HG03354 (cell line): ENCODE data around the gene GPC5.
"Not testable (repeated sequence)": the region's sequence is repeated elsewhere in the genome, so short reads cannot be mapped to it uniquely, and the experiment has no call there.

Experiments
- ATAC-seq: cut with Tn5 transposase; IDR thresholded peaks from one replicate; pipeline ENCODE4 v1.9.1; 2021; ENCODE audit warnings: mild to moderate bottlenecking; ENCODE audit not compliant: unreplicated experiment, poor library complexity, severe bottlenecking

GPC5 gene

GRCh38 chr13:91891141-91891540 lies 492.7 kb downstream of the GPC5 start:
- no peak for ATAC-seq

- no peak for ATAC-seq
These were observed 494.6 kb downstream of the GPC5 start for GRCh38 chr13:91893040-91893439.

- no peak for ATAC-seq
These were observed 495.9 kb downstream of the GPC5 start for GRCh38 chr13:91894316-91894715.

DNA sequence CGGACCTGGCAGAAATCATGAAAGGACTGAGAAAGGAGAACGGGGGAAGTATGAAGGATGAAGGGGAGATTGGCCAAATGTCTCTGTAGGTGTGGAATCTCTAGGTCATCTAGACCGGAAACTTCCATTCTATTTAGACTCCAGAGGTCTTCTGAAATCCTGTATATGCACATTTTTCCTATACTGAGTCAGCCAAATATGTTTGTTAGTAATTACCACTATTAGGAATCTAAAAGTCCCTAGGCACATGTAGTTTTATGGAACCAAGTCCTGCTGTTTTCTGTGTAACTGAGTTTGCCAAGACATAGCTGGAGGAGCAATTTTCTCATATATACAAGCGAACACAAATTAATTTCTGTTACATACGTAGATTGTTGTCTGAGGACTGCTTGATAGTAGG lies 498.1 kb downstream of the GPC5 start:
- no peak for ATAC-seq

DNA sequence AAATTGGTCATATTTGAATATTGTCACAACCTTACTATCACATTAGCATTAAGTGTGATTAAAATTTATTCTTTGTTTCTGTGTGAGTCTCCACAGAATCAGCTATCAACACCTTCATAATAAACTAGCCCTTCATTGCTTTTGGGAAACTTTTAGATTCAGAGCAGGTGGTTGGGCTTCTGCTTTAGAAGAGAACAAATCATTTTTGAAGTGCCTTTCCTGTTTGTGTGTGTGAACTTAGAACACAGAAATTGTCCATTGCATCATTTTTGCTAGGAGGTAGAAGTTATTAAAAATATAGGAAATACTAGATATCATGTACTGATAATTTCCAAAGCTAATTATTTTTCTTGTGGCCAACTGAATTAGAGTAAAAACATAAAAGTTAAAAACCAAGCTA lies 500.6 kb downstream of the GPC5 start:
- ATAC-seq, result not testable (repeated sequence)

DNA sequence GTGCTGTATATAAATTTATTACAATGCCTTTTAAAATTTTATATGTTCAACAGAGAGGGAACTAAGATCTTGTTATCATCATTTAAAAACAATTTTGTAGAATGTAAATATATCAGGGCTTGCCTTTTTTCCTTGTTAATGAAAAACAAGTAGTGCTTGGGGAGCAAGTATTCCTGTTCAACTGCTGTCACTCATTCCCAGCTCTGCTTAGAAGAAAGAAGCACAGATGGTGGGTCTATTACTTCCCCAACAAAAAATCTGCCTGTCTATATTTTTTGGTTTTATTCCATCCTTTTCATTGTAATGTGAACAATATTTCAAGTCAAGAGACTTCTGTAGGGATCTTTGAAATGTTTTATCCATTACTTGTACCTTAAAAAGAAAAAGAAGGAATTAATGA lies 503.9 kb downstream of the GPC5 start:
- ATAC-seq, result no peak

- peak; percentile 94 for ATAC-seq
These were observed 505.6 kb downstream of the GPC5 start for GRCh38 chr13:91904005-91904404.

DNA sequence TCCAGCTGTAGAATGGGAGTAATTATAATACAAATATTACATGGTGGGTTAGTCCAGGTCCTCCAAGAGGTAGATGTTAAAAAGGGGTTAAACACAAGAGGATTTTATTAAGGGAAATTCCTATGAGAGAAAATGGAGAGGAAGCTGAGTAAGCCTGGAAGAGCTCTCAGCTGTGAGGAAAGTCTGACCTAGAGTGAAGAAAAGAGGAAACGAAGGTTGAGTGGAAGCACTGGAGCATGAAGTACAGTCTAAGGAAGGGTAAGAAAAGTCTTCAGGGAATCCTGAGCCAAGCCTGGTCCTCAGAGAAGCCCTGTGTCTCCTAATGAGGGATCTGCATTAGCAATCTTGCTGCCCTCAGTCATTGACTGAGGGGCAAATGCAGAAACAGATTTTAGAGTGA lies 506.2 kb downstream of the GPC5 start:
- ATAC-seq, result peak; percentile 63

DNA sequence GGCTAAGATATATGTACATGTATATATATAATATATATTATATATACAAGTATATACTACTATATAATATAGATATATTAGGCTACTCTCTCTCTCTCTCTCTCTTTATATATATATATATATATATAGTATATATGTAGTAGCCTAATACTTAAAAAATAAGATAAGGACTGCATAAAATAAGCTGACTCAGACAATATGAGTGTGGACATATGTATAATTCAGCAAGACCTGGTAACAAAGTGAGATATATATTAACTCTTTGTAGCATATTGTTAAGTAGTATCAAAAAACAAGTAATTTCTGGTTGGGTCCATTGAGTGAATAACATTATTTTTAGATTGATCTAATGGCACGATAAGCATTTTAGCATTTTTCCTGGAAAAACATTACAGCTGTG lies 509.0 kb downstream of the GPC5 start:
- ATAC-seq, result no peak

GRCh38 chr13:91909617-91910016 lies 511.2 kb downstream of the GPC5 start:
- no peak for ATAC-seq

DNA sequence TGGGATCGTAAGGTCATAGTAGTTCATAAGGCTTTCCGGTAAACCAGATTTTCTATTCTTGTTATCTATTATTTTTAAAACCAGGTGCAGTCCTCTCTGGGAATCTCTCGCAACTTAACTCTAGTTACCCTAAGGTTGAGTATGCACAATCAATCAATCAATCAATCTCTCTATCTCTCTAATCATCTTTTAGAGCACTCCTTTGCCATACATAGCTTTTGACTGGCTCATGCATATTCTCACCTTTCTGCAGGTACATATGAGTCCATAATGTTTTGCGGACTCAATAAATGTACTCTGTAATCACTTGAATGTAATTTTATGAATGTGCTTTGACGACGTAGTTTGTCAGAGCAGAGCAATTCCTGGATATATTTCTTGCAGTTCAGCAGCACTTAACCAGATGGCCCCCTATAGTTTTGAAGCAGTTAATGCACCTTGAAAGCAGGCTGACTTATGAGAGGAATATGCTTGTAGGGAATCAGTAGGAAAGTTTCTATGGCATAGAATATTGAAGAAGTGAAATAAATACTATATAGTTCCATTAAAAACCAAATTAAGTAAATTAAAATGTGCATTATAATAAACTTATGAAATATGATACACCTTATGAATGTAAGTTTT lies 524.7 kb downstream of the GPC5 start:
- ATAC-seq, result no peak

- no peak for ATAC-seq
These were observed 532.3 kb downstream of the GPC5 start for GRCh38 chr13:91930687-91931086.

DNA sequence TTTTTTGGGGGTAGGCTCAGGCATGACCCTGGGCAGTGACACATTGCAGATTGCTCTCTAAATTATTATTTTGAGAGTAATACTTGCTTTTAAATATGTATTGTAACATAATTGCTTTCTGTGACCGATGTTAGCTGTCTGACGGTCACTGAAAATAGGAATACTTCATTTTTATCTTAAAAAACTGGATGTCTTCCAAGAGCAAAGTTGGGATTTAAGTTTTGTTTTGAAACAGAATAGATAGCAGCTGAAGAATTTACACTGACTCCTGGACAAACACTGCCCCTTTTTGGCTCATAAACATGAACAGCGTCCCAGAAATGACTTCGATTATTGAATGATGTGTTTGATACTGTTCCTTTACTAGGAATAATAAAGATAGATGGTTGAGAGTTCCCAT lies 535.9 kb downstream of the GPC5 start:
- ATAC-seq, result no peak

DNA sequence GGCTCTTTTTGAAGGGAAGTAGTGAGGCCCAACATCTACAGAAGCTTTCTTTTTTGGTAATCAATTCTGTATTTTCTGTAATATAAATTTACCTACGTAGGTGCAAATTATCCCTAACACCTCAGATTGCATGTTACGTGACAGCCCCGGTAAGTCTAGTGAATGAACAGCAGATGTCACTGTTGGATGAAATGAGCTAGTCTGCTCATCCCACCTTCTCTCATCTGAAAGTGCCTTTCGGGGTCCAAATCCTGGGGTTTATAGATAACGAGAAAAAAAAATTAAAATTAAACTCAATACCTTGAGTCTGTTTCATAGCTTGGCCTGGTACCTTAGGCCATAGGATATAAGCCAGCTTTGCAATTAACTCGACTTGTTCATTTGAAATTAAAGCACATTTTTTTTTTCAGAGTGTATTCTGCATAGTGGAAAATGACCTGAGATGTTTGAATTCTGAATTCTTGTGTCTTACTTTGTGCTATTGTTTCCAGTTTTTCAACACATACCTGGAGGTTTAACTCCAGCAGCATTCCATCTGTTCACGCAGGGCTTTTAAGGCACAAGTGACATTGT lies 548.2 kb downstream of the GPC5 start:
- no peak for ATAC-seq

DNA sequence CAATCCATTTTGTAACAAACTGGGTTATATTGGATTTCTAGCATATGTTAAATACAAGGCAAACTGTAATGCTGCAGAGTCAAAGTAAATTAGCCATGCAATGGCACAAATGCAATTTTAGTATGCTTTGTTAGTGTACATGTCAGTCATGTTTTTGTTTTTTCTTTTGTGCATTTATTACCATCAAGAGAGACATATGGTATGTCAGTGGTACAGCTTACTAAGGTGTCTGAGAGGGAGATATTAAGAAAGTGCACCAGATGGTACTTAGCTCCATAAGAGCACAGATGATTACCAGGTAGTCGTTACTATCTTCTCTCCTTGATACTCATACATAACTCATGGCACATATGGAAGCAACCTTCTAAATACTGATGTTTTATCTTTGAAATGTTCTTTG lies 550.3 kb downstream of the GPC5 start:
- ATAC-seq, result no peak

DNA sequence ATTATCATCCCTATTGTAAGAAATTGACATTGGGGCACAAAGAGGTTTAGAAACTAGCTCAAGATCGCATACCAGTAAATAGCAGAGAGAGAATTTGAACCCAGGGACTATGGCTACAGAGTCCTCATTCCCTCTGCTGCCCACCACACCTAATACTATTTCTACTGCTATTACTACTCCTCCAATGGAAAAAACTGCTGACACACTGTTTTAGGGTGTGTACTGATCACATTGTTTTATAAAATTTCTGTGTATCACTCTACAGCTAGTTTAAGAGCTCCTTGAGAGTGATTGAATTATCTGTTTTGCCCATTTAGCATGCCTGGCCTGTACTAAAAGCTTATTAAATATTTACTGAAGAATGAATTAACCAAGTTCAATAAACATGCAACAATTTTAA lies 552.4 kb downstream of the GPC5 start:
- ATAC-seq, result no peak

DNA sequence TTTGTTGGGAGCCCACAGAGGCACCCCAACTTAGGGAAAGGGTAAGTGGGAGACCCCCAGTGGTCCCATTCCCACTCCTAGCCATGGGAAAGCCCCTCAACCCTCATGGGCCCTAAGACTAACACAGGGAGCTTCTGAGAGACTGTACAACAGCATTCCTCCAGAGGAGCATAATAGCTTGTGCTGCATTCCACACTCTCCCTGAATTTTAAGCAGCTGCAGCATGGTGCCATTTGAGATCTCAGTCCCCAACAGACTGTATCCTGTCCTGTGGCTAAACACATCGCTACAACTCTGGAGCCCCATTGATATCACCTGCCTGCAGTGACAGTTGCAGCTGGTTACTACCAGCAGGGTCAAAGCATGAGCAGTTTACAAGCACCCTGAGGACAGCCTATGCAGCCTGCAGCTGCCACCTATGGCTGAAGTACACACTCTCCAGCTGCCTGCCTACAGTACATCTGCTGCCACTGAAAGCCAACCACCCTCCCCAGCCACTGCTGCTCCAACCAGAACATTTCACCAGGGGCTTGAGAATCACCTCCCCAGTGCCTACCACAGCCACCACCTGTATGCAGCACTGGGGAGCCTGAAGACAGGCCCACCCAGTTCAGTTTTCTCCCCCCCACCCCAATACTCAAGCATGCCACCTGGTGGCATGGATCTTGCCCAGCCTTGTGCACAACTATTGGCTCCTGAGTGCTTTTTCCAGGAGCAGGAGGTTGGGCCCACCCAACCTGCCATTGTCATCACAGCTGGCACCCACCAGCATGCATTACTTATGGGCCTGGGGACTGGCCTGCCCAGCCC lies 557.3 kb downstream of the GPC5 start:
- no peak for ATAC-seq

GRCh38 chr13:91960947-91961346 lies 562.5 kb downstream of the GPC5 start:
- no peak for ATAC-seq

DNA sequence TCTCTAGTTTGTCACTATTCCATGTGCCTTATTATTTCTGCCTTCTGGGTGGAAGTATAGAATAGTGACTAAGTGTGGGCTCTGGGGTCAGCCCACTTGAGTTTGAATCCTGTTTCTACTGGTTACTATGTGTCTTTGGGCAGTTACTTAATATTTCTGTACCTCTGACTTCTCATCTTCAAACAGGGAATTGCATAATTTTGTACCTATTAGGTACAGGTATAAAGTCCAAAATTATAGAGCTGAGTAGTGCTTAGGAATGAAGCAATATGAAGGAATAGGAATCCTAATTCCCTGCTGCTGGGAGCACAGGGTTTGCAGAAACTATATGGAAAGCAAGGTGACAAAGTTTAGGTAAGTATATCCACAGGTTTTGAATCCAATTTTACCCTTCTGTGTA lies 564.5 kb downstream of the GPC5 start:
- ATAC-seq, result no peak

GRCh38 chr13:91965511-91965910 lies 567.1 kb downstream of the GPC5 start:
- no peak for ATAC-seq

- ATAC-seq, result no peak
These were observed 580.1 kb downstream of the GPC5 start for GRCh38 chr13:91978571-91978970.
